SH-SY5Y (cell line): Measurements from ENCODE around the gene FBXW11.

Experiments
- GATA2 ChIP-seq: IDR thresholded peaks from 2 replicates; pipeline ENCODE4 v1.6.1; 2011; ENCODE audit warnings: mild to moderate bottlenecking, low read depth, low read length
- GATA3 ChIP-seq: IDR thresholded peaks from 2 replicates; pipeline ENCODE4 v1.6.1; 2011; ENCODE audit warnings: low read depth, mild to moderate bottlenecking, low read length, moderate library complexity

- TF ChIP-seq GATA3 (no peak), GATA2 (no peak)
Measured at GRCh38 chr5:171863935-171864334, 142.5 kb downstream of the FBXW11 start.
